ENCODE measurements around the gene EPC2.

Gene EPC2

GRCh38 chr2:148642891-148643416 lies 1.6 kb upstream of the EPC2 start:
- TF ChIP-seq SIN3A (IDR thresholded peaks at IDR 0.05; ENCODE audit: borderline replicate concordance, insufficient read depth, low read length): no peak

GRCh38 chr2:148643421-148643820 lies 1.1 kb upstream of the EPC2 start:
- TF ChIP-seq FOXP2 (optimal IDR thresholded peaks at IDR 0.05; ENCODE audit: borderline replicate concordance, extremely low read depth, extremely low read length, insufficient read depth): no peak
- TF ChIP-seq TAF1 (IDR thresholded peaks at IDR 0.05; ENCODE audit: borderline replicate concordance, insufficient read depth, low read length): no peak
- no peak for TF ChIP-seq REST (IDR thresholded peaks at IDR 0.05; ENCODE audit: insufficient read depth in 1 of 2, low read depth in 2 of 2, low read length in 2 of 2)
- TF ChIP-seq SIN3A (IDR thresholded peaks at IDR 0.05; ENCODE audit: borderline replicate concordance, insufficient read depth, low read length): no peak
- no peak for TF ChIP-seq POLR2AphosphoS5 (IDR thresholded peaks at IDR 0.05; ENCODE audit: low read depth, low read length)

- TF ChIP-seq REST (IDR thresholded peaks at IDR 0.05; ENCODE audit: insufficient read depth in 1 of 2, low read depth in 2 of 2, low read length in 2 of 2) (no peak), SIN3A (IDR thresholded peaks at IDR 0.05; ENCODE audit: borderline replicate concordance, insufficient read depth, low read length) (peak; percentile 62; the same call in 1 of the 2 replicates), POLR2AphosphoS5 (IDR thresholded peaks at IDR 0.05; ENCODE audit: low read depth, low read length) (peak; percentile 51; the same call in 1 of the 2 replicates), TAF1 (IDR thresholded peaks at IDR 0.05; ENCODE audit: borderline replicate concordance, insufficient read depth, low read length) (peak; percentile 46; the same call in 1 of the 2 replicates), FOXP2 (optimal IDR thresholded peaks at IDR 0.05; ENCODE audit: borderline replicate concordance, extremely low read depth, extremely low read length, insufficient read depth) (peak; percentile 98)
These were observed 460 bp downstream of the EPC2 start for GRCh38 chr2:148644883-148645538.

- TF ChIP-seq POLR2AphosphoS5 (IDR thresholded peaks at IDR 0.05; ENCODE audit: low read depth, low read length) (no peak), TAF1 (IDR thresholded peaks at IDR 0.05; ENCODE audit: borderline replicate concordance, insufficient read depth, low read length) (no peak), REST (IDR thresholded peaks at IDR 0.05; ENCODE audit: insufficient read depth in 1 of 2, low read depth in 2 of 2, low read length in 2 of 2) (no peak), FOXP2 (optimal IDR thresholded peaks at IDR 0.05; ENCODE audit: borderline replicate concordance, extremely low read depth, extremely low read length, insufficient read depth) (peak; percentile 35), SIN3A (IDR thresholded peaks at IDR 0.05; ENCODE audit: borderline replicate concordance, insufficient read depth, low read length) (peak; percentile 69)
These were observed 1.1 kb downstream of the EPC2 start for GRCh38 chr2:148645539-148646230.

GRCh38 chr2:148646231-148646559 lies 1.6 kb downstream of the EPC2 start:
- TF ChIP-seq SIN3A (IDR thresholded peaks at IDR 0.05; ENCODE audit: borderline replicate concordance, insufficient read depth, low read length) (no peak), REST (IDR thresholded peaks at IDR 0.05; ENCODE audit: insufficient read depth in 1 of 2, low read depth in 2 of 2, low read length in 2 of 2) (no peak), POLR2AphosphoS5 (IDR thresholded peaks at IDR 0.05; ENCODE audit: low read depth, low read length) (no peak), FOXP2 (optimal IDR thresholded peaks at IDR 0.05; ENCODE audit: borderline replicate concordance, extremely low read depth, extremely low read length, insufficient read depth) (no peak), TAF1 (IDR thresholded peaks at IDR 0.05; ENCODE audit: borderline replicate concordance, insufficient read depth, low read length) (no peak)

Data from PFSK-1 (cell line).